ENCODE results near the gene LAPTM4A. TPM values are rescaled to one million over a fixed set of nuclear protein-coding genes. Genes with fewer than 3 reads are reported as not detected.

LAPTM4A gene
- total RNA-seq, 1 donor from 2014 or later: 300 TPM

- H3K27ac Mint-ChIP-seq (ENCODE audit: unreplicated experiment): no peak overlapping the region
- peak; percentile 64 for TF ChIP-seq CTCF (IDR thresholded peaks at IDR 0.05; ENCODE audit: insufficient read depth, low read depth, low read length)
- TF ChIP-seq EZH2 (IDR thresholded peaks at IDR 0.05; ENCODE audit: insufficient read depth, low read length): no peak
- FAIRE-seq (no peak), DNase-seq (ENCODE audit: low read depth) (peak; percentile 16)
- peaks cover 5% of the 10 kb centered on the region for H3K4me1 ChIP-seq (ENCODE audit: insufficient read depth, low read length)
- H3K4me3 ChIP-seq (ENCODE audit: insufficient read depth, low read depth, low read length): no peak overlapping the region
- H2AFZ ChIP-seq (ENCODE audit: low read depth, low read length): no peak overlapping the region
- peaks cover 14% of the 10 kb centered on the region for H3K36me3 Mint-ChIP-seq (ENCODE audit: low read depth, unreplicated experiment)
- peaks cover 10% of the 10 kb centered on the region for H3K9me3 Mint-ChIP-seq (ENCODE audit: unreplicated experiment)
- H3K27me3 ChIP-seq (ENCODE audit: insufficient read depth, low read length): peaks cover 10% of the 10 kb centered on the region
- no peaks in the 10 kb centered on the region for H4K20me1 ChIP-seq (ENCODE audit: insufficient read depth, low read length)
- H3K4me3 Mint-ChIP-seq (ENCODE audit: unreplicated experiment): no peak overlapping the region
- no peak overlapping the region for H3K27ac ChIP-seq (ENCODE audit: low read depth, low read length)
- H3K79me2 ChIP-seq (ENCODE audit: insufficient read depth, low read length): no peaks in the 10 kb centered on the region
- peaks cover 2% of the 10 kb centered on the region for H3K9me3 ChIP-seq (ENCODE audit: insufficient read depth, low read depth, low read length)
- no peak overlapping the region for H3K9ac ChIP-seq (ENCODE audit: low read length)
- H3K36me3 ChIP-seq (ENCODE audit: insufficient read depth, low read length): no peaks in the 10 kb centered on the region
- no peak overlapping the region for H3K4me2 ChIP-seq (ENCODE audit: low read length)
- H3K27me3 Mint-ChIP-seq (ENCODE audit: low read depth, unreplicated experiment): peaks cover 9% of the 10 kb centered on the region
- H3K4me1 Mint-ChIP-seq (ENCODE audit: low read depth, unreplicated experiment): no peaks in the 10 kb centered on the region
Measured at GRCh38 chr2:20015482-20016083, 35.8 kb downstream of the LAPTM4A start.

GRCh38 chr2:20013126-20013849 is 38.1 kb downstream of the LAPTM4A start:
- Mint-ChIP-seq H3K36me3 (ENCODE audit: low read depth, unreplicated experiment) (no peaks in the 10 kb centered on the region), H3K27me3 (ENCODE audit: low read depth, unreplicated experiment) (peaks cover 15% of the 10 kb centered on the region), H3K9me3 (ENCODE audit: unreplicated experiment) (peaks cover 1% of the 10 kb centered on the region), H3K27ac (ENCODE audit: unreplicated experiment) (peak overlapping the region; percentile 90), H3K4me1 (ENCODE audit: low read depth, unreplicated experiment) (no peaks in the 10 kb centered on the region), H3K4me3 (ENCODE audit: unreplicated experiment) (peak overlapping the region; percentile 87)
- Histone ChIP-seq H3K9me3 (ENCODE audit: insufficient read depth, low read depth, low read length) (no peaks in the 10 kb centered on the region), H2AFZ (ENCODE audit: low read depth, low read length) (peak overlapping the region; percentile 92), H4K20me1 (ENCODE audit: insufficient read depth, low read length) (no peaks in the 10 kb centered on the region), H3K79me2 (ENCODE audit: insufficient read depth, low read length) (no peaks in the 10 kb centered on the region), H3K4me3 (ENCODE audit: insufficient read depth, low read depth, low read length) (peak overlapping the region; percentile 54), H3K4me2 (ENCODE audit: low read length) (peak overlapping the region; percentile 87), H3K9ac (ENCODE audit: low read length) (peak overlapping the region; percentile 67), H3K36me3 (ENCODE audit: insufficient read depth, low read length) (no peaks in the 10 kb centered on the region), H3K4me1 (ENCODE audit: insufficient read depth, low read length) (peaks cover 5% of the 10 kb centered on the region), H3K27ac (ENCODE audit: low read depth, low read length) (no peak overlapping the region), H3K27me3 (ENCODE audit: insufficient read depth, low read length) (peaks cover 10% of the 10 kb centered on the region)
- DNase-seq (ENCODE audit: low read depth) (no peak), FAIRE-seq (no peak)
- TF ChIP-seq CTCF (IDR thresholded peaks at IDR 0.05; ENCODE audit: insufficient read depth, low read depth, low read length): no peak
- no peak for TF ChIP-seq EZH2 (IDR thresholded peaks at IDR 0.05; ENCODE audit: insufficient read depth, low read length)
